GM12891 (cell line): ENCODE results near the gene EVA1A.

ENCODE experiments used
- POLR2A ChIP-seq: IDR thresholded peaks from 2 replicates; pipeline ENCODE4 v1.6.1; 2011; ENCODE audit warnings: low read depth, low read length, control low read depth
- POLR2AphosphoS5 ChIP-seq: IDR thresholded peaks from 2 replicates; pipeline ENCODE4 v1.6.1; 2011; ENCODE audit warnings: low read depth, low read length, control low read depth

DNA sequence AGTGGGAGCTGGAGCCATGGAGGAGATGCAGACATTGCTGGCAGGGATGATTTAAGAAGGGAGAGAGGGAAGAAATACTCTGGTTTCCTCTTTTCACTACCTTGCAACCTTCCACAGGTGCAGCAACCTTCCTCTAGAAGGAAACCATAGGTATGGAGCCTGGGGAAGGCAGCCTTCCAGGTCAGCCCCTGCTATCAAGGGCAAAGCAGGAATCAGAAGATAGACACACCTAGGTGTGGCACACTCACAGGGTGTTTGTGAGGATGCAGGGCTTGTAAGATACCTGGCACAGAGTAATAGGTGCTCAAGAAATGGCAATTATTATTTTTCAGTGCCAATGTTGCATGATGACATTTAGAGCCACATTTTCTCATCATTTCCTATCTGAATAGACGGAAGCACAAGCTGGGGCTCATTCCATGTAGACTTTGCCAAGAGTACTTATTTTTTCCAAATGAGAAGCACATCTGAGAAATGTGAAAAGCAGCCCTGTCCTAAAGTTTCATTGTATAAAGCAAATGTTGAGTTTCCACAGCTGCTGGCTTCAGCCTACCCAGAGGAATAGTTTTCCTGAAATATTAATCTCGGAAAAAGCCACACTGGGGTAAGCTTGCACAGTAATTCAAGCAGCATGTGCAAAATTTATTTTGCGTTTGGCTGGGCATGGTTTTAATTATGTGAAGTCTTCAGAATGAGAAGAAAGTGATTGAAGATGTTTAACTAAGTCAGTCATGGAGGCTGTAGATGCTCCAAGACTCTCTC, 20.6 kb downstream of the EVA1A start:
- TF ChIP-seq POLR2A (no peak), POLR2AphosphoS5 (no peak)
